ENCODE results near the gene ATP2A2.
"Not testable (repeated sequence)": the region's sequence is repeated elsewhere in the genome, so short reads cannot be mapped to it uniquely, and the experiment has no call there.

ATP2A2 gene

DNA sequence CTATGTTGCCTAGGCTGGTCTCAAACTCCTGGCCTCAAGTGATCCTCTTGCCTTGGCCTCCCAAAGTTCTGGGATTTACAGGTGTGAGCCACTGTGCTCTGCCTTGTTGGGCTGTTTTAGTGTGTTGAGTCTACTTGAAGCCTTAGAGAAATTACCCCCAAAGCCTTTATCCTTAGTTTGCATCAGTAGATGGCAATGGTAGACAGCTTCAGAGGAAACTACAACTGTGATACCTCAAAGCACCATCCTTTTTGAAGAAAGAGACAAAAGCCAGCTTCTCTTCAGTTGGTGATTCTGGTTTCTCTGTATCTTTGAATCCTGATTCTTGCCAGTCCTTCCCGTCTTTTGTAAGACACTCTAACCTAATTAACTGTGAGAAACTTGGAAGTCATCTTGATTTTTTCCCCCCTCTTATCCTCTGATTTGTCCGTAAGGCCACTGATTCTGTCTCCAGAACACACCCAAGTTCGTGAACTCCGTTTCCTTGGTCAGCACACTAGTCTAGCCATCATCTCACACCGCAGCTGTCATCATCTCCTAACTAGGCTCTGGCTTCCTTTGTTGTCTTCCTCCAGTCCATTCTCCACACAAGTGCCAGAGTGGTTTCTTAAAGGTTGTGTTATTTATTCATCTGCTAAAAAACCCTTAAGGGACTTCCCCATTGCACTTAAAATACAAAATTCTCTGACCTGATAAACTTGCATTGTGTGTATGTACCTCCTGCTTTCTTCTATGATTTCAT is 20.2 kb downstream of the ATP2A2 start:
- DNase-seq: no peak

GRCh38 chr12:110304061-110304551 is 23.1 kb downstream of the ATP2A2 start:
- DNase-seq: no peak

GRCh38 chr12:110307372-110307771 is 26.3 kb downstream of the ATP2A2 start:
- DNase-seq: no peak

DNA sequence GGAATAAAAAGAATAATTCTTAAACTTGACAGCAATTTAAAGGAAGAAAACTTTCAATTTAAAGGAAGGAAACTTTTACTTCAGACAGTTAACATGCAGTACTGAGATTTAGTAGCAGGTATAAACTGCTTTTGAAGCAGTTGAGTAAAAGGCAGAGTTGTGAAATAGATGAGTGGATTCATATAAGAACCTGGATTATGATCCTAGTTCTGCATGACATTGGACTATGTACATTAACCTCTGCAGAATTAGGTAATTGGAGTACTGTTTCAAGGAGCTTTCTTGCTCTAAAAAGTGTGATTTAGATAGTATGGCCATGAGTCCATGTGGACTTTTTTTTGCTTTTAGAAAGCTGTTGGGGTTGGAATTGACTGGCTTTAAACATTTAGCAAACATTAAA is 29.7 kb downstream of the ATP2A2 start:
- DNase-seq: no peak

DNA sequence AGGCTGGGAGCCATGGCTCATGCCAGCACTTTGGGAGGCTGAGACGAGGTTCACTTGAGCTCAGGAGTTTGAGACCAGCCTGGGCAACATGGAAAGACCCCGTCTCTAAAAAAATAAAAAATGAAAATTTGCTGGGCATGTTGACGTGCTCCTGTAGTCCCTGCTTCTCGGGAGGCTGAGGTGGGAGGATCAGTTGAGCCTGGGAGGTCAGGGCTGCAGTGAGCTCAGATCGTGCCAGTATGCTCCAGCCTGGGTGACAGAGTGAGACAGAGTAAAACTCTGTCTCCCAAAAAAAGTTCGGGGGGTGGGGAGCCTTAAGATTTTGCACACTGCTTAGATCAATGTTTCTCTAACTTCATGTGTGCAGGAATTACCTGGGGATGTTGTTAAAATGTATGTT is 30.9 kb downstream of the ATP2A2 start:
- no peak for DNase-seq

DNA sequence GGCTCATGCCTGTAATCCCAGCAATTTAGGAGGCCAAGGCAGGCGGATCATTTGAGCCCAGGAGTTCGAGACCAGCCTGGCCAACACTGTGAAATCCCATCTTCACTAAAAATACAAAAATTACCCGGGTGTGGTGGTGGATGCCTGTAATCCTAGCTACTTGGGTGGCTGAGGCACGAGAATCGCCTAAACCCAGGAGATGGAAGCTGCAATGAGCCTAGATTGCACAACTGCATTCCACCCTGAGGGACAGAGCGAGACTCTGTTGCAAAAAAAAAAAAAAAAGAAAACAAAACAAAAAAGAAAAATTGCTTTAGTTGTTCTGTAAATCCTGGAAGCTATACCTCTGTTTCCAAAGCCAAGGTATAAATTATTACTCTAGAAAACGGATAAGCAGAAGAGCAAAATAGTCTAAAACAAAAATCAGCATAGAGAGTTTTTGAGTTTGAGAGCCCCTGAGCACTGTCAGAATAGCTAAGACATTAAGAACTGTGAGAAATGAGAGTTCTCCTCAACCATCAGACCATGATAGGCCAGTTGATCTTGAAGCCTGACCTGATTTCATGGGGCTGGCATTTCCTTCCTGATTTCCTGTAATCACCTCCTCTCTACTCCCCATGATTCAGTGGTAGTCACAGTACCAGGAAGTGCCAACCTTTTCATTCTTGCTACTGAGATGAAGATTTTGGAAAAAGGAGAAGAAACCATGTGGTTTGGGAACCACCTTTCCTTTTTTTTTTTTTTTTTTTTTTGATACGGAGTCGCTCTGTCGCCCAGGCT is 31.7 kb downstream of the ATP2A2 start:
- DNase-seq: no peak

- DNase-seq: no peak
These were observed 33.3 kb downstream of the ATP2A2 start for GRCh38 chr12:110314308-110314707.

GRCh38 chr12:110316861-110317260 is 35.8 kb downstream of the ATP2A2 start:
- DNase-seq: no peak

DNA sequence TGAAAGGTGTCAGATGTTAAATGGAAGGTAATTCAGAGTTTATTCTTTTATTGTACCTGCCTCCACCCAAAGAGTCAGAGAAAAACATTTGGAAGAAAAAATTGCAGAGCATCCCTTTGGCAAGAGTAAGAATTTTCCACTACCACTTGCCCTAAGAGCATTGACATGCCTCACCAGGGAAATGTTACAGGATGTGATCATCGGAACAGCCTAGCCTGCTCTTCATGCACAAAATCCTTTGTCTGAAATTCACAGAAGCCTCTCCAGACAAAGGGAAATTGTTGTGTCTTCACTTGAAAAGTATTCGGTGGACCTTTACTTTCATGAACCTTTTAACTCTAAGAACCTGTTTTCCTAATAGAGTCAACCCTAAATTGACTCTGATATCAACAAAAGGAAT is 36.9 kb downstream of the ATP2A2 start:
- no peak for DNase-seq

GRCh38 chr12:110320550-110320949 is 39.5 kb downstream of the ATP2A2 start:
- no peak for DNase-seq

DNA sequence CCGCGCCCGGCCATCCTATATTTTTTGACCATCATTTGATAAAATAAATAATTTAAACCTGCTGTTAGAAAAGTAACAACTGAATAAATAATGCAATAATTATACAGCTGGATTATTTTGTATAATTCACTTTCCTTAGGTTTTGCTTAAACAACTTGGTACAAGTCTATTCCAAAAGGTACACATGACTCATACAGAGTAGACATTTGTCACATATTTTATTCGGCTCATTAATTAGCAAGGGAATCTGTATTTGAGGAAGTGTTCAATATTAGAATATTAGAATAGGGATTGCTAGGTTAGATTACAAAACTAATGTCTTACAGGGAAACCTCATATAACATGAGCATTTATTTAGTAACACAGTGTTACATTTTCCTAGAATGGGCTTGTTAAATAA is 48.7 kb downstream of the ATP2A2 start:
- no peak for DNase-seq

DNA sequence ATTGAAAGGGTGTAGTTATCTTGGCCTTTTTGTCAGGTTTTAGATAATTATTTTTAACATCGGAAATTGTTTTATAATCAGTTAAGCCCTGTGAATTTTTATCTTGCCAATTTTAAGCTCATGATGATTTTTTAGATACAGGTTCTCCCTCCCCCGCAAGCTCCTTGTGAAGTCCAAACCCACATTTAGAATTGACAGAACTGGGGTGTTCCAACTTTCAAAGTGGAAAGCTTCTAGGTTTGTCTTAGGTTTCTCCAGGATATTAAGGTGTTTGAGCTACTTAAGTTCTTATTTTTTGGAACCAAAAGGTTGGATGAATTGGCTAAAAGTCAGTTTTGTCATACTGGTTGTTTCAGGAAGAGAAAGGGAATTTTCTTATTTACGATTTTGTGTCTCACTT is 49.1 kb downstream of the ATP2A2 start:
- DNase-seq: no peak

DNA sequence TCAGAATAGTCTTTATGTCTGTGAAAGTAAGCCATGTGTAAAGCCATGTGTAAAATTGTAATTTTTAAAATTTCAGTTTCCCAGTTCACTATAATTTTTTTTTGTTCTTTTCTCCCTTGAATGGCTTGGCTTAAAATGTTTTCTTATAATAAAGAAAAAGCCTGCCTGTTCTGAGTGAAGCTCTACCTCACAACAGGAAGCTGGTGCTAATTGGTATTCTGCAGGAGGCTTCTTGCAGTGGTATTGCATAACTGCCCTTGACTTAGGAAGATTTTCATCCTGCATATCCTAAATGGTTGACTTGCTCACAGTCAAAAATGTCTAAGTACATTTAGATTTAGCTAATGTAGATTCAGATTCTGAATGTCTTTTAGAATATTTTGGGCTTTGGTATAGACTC is 49.5 kb downstream of the ATP2A2 start:
- DNase-seq: no peak

DNA sequence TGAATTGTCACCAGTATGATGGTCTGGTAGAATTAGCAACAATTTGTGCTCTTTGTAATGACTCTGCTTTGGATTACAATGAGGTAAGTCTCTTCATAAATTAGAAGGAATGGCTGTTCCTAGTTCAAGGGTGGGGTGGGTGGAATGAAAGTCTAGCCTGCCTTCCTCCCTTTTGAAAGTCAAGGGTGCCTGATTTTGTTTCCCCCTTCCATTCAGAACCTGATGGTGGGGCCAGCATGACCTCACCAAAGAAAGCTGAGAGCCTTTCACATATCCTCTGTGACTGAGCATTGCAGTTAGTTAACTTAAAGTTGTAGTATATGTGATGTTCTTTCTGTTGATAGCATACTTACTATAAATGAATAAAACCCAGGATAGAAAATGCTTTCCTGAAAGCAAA is 52.2 kb downstream of the ATP2A2 start:
- no peak for DNase-seq

- DNase-seq: no peak
These were observed 54.5 kb downstream of the ATP2A2 start for GRCh38 chr12:110335481-110336045.

DNA sequence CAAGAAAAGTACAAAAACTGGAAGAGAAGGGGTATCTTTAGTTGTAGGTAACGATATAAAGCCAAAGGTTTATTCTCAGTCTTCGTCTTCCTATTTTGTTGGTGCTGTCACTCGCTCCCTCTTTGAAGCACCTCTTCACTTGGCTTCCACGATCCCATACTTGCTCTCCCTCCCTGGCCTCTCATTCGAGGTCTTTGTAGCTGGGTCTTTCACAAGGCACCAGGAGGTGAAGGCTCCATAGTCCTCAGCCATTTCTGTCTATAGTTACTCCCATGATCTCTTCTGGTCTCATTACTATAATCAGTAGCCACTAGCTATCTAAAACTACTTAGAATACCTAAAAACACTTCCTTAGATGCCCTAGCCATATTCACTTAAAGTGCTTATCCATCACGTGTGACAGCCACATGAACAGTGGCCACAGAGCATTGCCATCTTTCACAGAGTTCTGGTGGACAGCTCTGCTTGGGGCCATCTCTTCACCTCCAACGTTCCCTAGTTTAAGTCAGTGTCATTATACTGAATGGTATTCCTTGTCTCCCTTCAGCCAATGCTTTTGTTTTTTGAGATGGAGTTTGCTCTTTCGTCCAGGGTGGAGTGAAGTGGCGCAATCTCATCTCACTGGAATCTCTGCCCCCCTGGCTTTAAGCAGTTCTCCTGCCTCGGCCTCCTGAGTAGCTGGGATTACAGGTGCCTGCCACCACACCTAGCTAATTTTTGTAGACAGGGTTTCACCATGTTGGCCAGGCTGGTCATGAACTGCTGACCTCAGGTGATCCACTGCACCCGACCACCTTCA is 57.1 kb downstream of the ATP2A2 start:
- DNase-seq: no peak

DNA sequence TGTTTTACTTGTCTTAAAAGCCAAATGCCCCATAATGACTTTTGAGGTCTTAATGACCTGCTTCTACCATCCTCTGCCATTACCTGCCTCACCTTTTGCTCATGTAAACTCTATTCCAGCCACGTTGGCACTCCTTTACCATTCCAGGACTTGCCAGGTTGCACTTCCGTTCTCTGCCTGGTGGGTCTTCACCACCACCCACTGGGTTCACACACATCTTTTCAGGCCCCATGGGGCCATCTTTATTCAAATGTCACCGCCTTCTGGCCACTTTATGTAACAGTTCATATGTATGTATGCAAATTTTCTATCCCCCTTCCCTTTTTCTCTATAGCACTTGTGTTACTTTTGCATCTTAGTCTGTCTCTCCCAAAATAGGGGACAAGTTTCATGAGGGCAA is 57.7 kb downstream of the ATP2A2 start:
- no peak for DNase-seq

GRCh38 chr12:110339184-110339952 is 58.3 kb downstream of the ATP2A2 start:
- DNase-seq: no peak

DNA sequence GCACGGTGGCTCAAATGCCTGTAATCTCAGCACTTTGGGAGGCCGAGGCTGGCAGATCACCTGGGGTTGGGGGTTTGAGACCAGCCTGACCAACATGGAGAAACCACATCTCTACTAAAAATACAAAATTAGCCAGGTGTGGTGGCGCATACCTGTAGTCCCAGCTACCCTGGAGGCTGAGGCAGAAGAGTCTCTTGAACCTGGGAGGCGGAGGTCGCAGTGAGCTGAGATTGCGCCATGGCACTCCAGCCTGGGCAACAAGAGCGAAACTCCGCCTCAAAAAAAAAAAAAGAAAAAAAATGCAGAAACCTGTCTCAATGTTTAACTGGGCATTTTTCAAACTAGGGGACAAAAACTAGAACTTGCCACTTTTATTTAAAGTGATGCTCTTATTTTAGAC is 59.2 kb downstream of the ATP2A2 start:
- DNase-seq: not testable (repeated sequence)

GRCh38 chr12:110340706-110341105 is 59.7 kb downstream of the ATP2A2 start:
- DNase-seq: no peak

DNA sequence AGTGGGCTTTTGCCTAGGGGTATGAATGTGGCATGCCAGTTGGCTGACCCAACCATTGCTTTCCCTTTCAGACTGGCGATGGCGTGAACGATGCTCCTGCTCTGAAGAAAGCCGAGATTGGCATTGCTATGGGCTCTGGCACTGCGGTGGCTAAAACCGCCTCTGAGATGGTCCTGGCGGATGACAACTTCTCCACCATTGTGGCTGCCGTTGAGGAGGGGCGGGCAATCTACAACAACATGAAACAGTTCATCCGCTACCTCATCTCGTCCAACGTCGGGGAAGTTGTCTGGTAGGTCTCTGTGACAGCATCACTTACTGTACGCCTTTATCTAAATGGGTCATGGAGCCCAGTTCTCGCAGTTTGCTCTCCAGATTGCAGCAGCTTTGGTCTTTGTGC is 61.1 kb downstream of the ATP2A2 start:
- no peak for DNase-seq

- no peak for DNase-seq
These were observed 62.1 kb downstream of the ATP2A2 start for GRCh38 chr12:110343114-110343513.

Data from NCI-H1048 (cell line).